Spleen (tissue), 11 donors: ENCODE results near the gene HDAC8. TPM values are rescaled to one million over a fixed set of nuclear protein-coding genes. Genes with fewer than 3 reads are reported as not detected.

Experiments
- DNase-seq: peaks from one replicate; pipeline ENCODE4 v3.0.0-alpha.2; 2020
- H3K27ac ChIP-seq, 8 donors: fragments of 200-600 bp; sonication (generic) in 7 of 8; 1 replicate in 4 of 8; 2 replicates in 4 of 8; pipeline versions ENCODE4 v1.5.0 to v1.8.0; 2016 to 2021; ENCODE audit warnings: inconsistent platforms in 4 of 8, mild to moderate bottlenecking in 4 of 8, moderate library complexity in 1 of 8
- H3K27me3 ChIP-seq, 7 donors: fragments of 200-600 bp; sonication (generic) in 6 of 7; replicated peaks in 1 of 7; 1 replicate in 4 of 7; 2 replicates in 3 of 7; pipeline versions ENCODE4 v1.5.0 to v1.8.0; 2016 to 2021; ENCODE audit warnings: inconsistent platforms in 3 of 7, mild to moderate bottlenecking in 1 of 7
- H3K36me3 ChIP-seq, 6 donors: fragments of 200-600 bp; sonication (generic) in 5 of 6; 1 replicate in 4 of 6; 2 replicates in 2 of 6; pipeline versions ENCODE4 v1.5.0 to v1.8.0; 2016 to 2021; ENCODE audit warnings: inconsistent platforms in 2 of 6
- H3K4me1 ChIP-seq, 6 donors: fragments of 200-600 bp; sonication (generic) in 5 of 6; 1 replicate in 3 of 6; 2 replicates in 3 of 6; pipeline versions ENCODE4 v1.5.0 to v1.8.0; 2016 to 2021; ENCODE audit warnings: inconsistent platforms in 3 of 6
- H3K4me3 ChIP-seq, 8 donors: fragments of 200-600 bp; sonication (generic) in 7 of 8; 1 replicate in 4 of 8; 2 replicates in 4 of 8; pipeline versions ENCODE4 v1.5.0 to v1.8.0; 2016 to 2021; ENCODE audit warnings: inconsistent platforms in 4 of 8, mild to moderate bottlenecking in 4 of 8, moderate library complexity in 2 of 8
- H3K9me3 ChIP-seq, 8 donors: fragments of 200-600 bp; sonication (generic) in 7 of 8; 1 replicate in 4 of 8; 2 replicates in 4 of 8; pipeline versions ENCODE4 v1.5.0 to v1.8.0; 2016 to 2021; ENCODE audit warnings: inconsistent platforms in 4 of 8
- CTCF ChIP-seq, 11 experiments: fragments of 200-600 bp in 7 of 11; fragments of 450-650 bp in 4 of 11; sonication (generic) in 4 of 11; IDR thresholded peaks in 8 of 11; conservative IDR thresholded peaks in 3 of 11; 1 replicate in 7 of 11; 2 replicates in 4 of 11; pipeline versions ENCODE4 v1.4.0 to v1.8.0; 2016 to 2021; ENCODE audit warnings: antibody characterized with exemption in 11 of 11, inconsistent platforms in 4 of 11, mild to moderate bottlenecking in 1 of 11
- POLR2A ChIP-seq, 3 donors: fragments of 450-650 bp; IDR thresholded peaks; one replicate each; pipeline ENCODE4 v1.5.1; 2017; ENCODE audit warnings: antibody characterized with exemption in 3 of 3, mild to moderate bottlenecking in 1 of 3
- POLR2AphosphoS5 ChIP-seq, 3 donors: sonication (generic); formaldehyde crosslinking; IDR thresholded peaks; one replicate each; pipeline ENCODE4 v1.5.1; 2017; ENCODE audit warnings: antibody characterized with exemption in 3 of 3
- WGBS, 5 donors: extraction: QIAGEN DNeasy Blood & Tissue Kit in 3 of 5; methylation state at CpG; one replicate each; pipeline versions ENCODE4 v1.1.5 to v1.1.7; 2013 to 2018; 5-methylcytosine and 5-hydroxymethylcytosine counted together
- intact Hi-C: fragments of 100-400 bp; cut with DNase I; formaldehyde crosslinking; loops from one replicate; pipeline ENCODE4 v1.15.0; 2023; ENCODE audit warnings: low total_unique reads
- polyA plus RNA-seq, 3 donors: library from polyadenylated mRNA; stranded (reverse); fragments of 200-250 nt; gene quantifications; one replicate each; pipeline ENCODE4 v1.2.1, GENCODE V29; 2013
- total RNA-seq, 7 donors: library from RNA; depleted of rRNA in 3 of 7; stranded (reverse); fragments of >200 nt in 3 of 7; fragmentation: NEBNext Ultra II Directional in 4 of 7; extraction: Animal tissue kit (Norgen Biotek cat#: 25700) in 4 of 7; gene quantifications; one replicate each; pipeline versions ENCODE4 v1.1.0 to v1.2.1, GENCODE V29; 2016 to 2021
- donor health status: healthy with polysubstance abuse.
- donor health status: DM: no; HTN: no; CAD: no; lungs with moderate emphysema.
- donor health status: DM: no; HTN: no; CAD: no.
- donor health status: Bipolar disorder and iron deficiency.
- donor health status: healthy.
- donor health status: DM: no; HTN: no; CAD: no.
- donor health status: DM: yes; HTN: yes; CAD: no.

The HDAC8 gene
- total and polyA plus RNA-seq, 10 donors = 15.6 to 54.6 (median 33.5) TPM

- Histone ChIP-seq H3K27ac (no peak overlapping the region), H3K36me3 (peaks cover 0 to 47% (median 0%) of the 10 kb centered on the region in 6 donors), H3K27me3 (no peaks in the 10 kb centered on the region), H3K4me1 (no peaks in the 10 kb centered on the region), H3K9me3 (peaks cover 0 to 8% (median 0%) of the 10 kb centered on the region in 8 donors), H3K4me3 (no peak overlapping the region)
- no peak for TF ChIP-seq POLR2A (IDR thresholded peaks at IDR 0.05)
- no peak for TF ChIP-seq POLR2AphosphoS5 (IDR thresholded peaks at IDR 0.05)
- no peak for TF ChIP-seq CTCF (IDR thresholded peaks at IDR 0.05 in 8 of 11, conservative IDR thresholded peaks at IDR 0.05 in 3 of 11)
- no peak for DNase-seq
- intact Hi-C loops = no loop called here
- WGBS, 5 donors = 77 to 97% (median 94%) methylated on average over 8 to 9 of the region's 9 CpGs
Measured at GRCh38 chrX:72478853-72479252, 93.8 kb downstream of the HDAC8 start.

- intact Hi-C loops = no loop called here
Measured at GRCh38 chrX:72478351-72478750, 94.3 kb downstream of the HDAC8 start.

GRCh38 chrX:72477781-72478181, 94.9 kb downstream of the HDAC8 start:
- 82 to 95% (median 91%) methylated on average over 4 of the region's 4 CpGs for WGBS, 5 donors
- H3K36me3 ChIP-seq = peaks cover 0 to 36% (median 0%) of the 10 kb centered on the region in 6 donors
- no peak overlapping the region for H3K4me3 ChIP-seq
- no peaks in the 10 kb centered on the region for H3K4me1 ChIP-seq
- no peak for TF ChIP-seq CTCF (IDR thresholded peaks at IDR 0.05 in 8 of 11, conservative IDR thresholded peaks at IDR 0.05 in 3 of 11)
- intact Hi-C loops = no loop called here
- H3K9me3 ChIP-seq = no peaks in the 10 kb centered on the region
- no peak for DNase-seq
- no peaks in the 10 kb centered on the region for H3K27me3 ChIP-seq
- H3K27ac ChIP-seq = no peak overlapping the region

More at GRCh38 chrX:72478351-72478750, 94.3 kb downstream of the HDAC8 start:
- Histone ChIP-seq H3K4me3 (no peak overlapping the region), H3K27ac (no peak overlapping the region), H3K36me3 (peaks cover 0 to 42% (median 0%) of the 10 kb centered on the region in 6 donors), H3K27me3 (no peaks in the 10 kb centered on the region), H3K9me3 (peaks cover 0 to 3% (median 0%) of the 10 kb centered on the region in 8 donors), H3K4me1 (no peaks in the 10 kb centered on the region)
- DNase-seq = no peak
- WGBS, 5 donors = 81 to 94% (median 89%) methylated on average over 8 of the region's 8 CpGs
- no peak for TF ChIP-seq POLR2AphosphoS5 (IDR thresholded peaks at IDR 0.05)
- TF ChIP-seq CTCF (IDR thresholded peaks at IDR 0.05 in 8 of 11, conservative IDR thresholded peaks at IDR 0.05 in 3 of 11) = no peak
- TF ChIP-seq POLR2A (IDR thresholded peaks at IDR 0.05) = no peak

- no peaks in the 10 kb centered on the region for H3K9me3 ChIP-seq
- H3K4me1 ChIP-seq = no peaks in the 10 kb centered on the region
- no peaks in the 10 kb centered on the region for H3K27me3 ChIP-seq
- intact Hi-C loops = no loop called here
- H3K36me3 ChIP-seq = peaks cover 0 to 35% (median 0%) of the 10 kb centered on the region in 6 donors
- DNase-seq = no peak
- no peak overlapping the region for H3K4me3 ChIP-seq
- no peak for TF ChIP-seq POLR2AphosphoS5 (IDR thresholded peaks at IDR 0.05)
- TF ChIP-seq CTCF (IDR thresholded peaks at IDR 0.05 in 8 of 11, conservative IDR thresholded peaks at IDR 0.05 in 3 of 11) = no peak
- no peak for TF ChIP-seq POLR2A (IDR thresholded peaks at IDR 0.05)
- 69 to 97% (median 95%) methylated on average over 2 of the region's 2 CpGs for WGBS, 5 donors
- H3K27ac ChIP-seq = no peak overlapping the region
Measured at GRCh38 chrX:72477376-72477775, 95.3 kb downstream of the HDAC8 start.
